Heart left ventricle (tissue), 16 donors: ENCODE data around the gene CUBN. TPM values are rescaled to one million over a fixed set of nuclear protein-coding genes. Genes with fewer than 3 reads are reported as not detected.
A peak's percentile ranks its signal among the peaks of the same experiment; 100 is the strongest.

Experiments used
- ATAC-seq, 4 donors: fragments of 200-7000 bp; cut with Tn5 transposase; one replicate each; pipeline ENCODE4 v1.9.1; 2020 to 2022; ENCODE audit warnings: moderate library complexity in 4 of 4, mild to moderate bottlenecking in 3 of 4, moderate number of reproducible peaks in 1 of 4
- DNase-seq, 5 donors: peaks; one replicate each; pipeline ENCODE4 v3.0.0-alpha.2; 2020
- H3K27ac ChIP-seq, 12 donors: fragments of 200-600 bp; sonication (generic) in 4 of 12; one replicate each; pipeline versions ENCODE4 v1.5.0 to v1.8.0; 2016 to 2022; ENCODE audit warnings: mild to moderate bottlenecking in 2 of 12
- H3K27me3 ChIP-seq, 9 donors: fragments of 200-600 bp; sonication (generic) in 2 of 9; one replicate each; pipeline versions ENCODE4 v1.5.1 to v1.8.0; 2016 to 2022; ENCODE audit warnings: mild to moderate bottlenecking in 3 of 9
- H3K36me3 ChIP-seq, 9 donors: fragments of 200-600 bp; sonication (generic) in 2 of 9; one replicate each; pipeline versions ENCODE4 v1.5.0 to v1.8.0; 2018 to 2022; ENCODE audit warnings: mild to moderate bottlenecking in 2 of 9
- H3K4me1 ChIP-seq, 12 donors: fragments of 200-600 bp; sonication (generic) in 4 of 12; one replicate each; pipeline versions ENCODE4 v1.5.0 to v1.8.0; 2016 to 2022; ENCODE audit warnings: mild to moderate bottlenecking in 3 of 12
- H3K4me3 ChIP-seq, 12 donors: fragments of 200-600 bp; sonication (generic) in 4 of 12; one replicate each; pipeline versions ENCODE4 v1.5.0 to v1.8.0; 2017 to 2022; ENCODE audit warnings: mild to moderate bottlenecking in 9 of 12, moderate library complexity in 4 of 12
- H3K9me3 ChIP-seq, 12 donors: fragments of 200-600 bp; sonication (generic) in 4 of 12; one replicate each; pipeline versions ENCODE4 v1.5.0 to v1.8.0; 2016 to 2022; ENCODE audit warnings: mild to moderate bottlenecking in 1 of 12
- POLR2A ChIP-seq, 2 donors: fragments of 450-650 bp; IDR thresholded peaks; one replicate each; pipeline ENCODE4 v1.6.1; 2017; ENCODE audit warnings: antibody characterized with exemption in 2 of 2, mild to moderate bottlenecking in 2 of 2, moderate library complexity in 2 of 2
- WGBS, 4 donors: extraction: QIAGEN DNeasy Blood & Tissue Kit in 2 of 4; methylation state at CpG; one replicate each; pipeline versions ENCODE4 v1.1.5 to v1.1.7; 2013 to 2018; 5-methylcytosine and 5-hydroxymethylcytosine counted together
- intact Hi-C, 10 donors: fragments of 100-400 bp; cut with DNase I; formaldehyde crosslinking; loops; one replicate each; pipeline versions ENCODE4 v1.11.1 to v1.14.2; 2022
- polyA plus RNA-seq, 2 donors: library from polyadenylated mRNA; stranded (reverse); fragments of 200-250 nt; gene quantifications; one replicate each; pipeline ENCODE4 v1.2.3, GENCODE V29; 2013
- total RNA-seq, 9 donors: library from RNA; depleted of rRNA in 2 of 9; stranded (reverse); fragments of >200 nt in 2 of 9; fragmentation: NEBNext Ultra II Directional in 3 of 9; extraction: Animal tissue kit (Norgen Biotek cat#: 25700) in 3 of 9; gene quantifications; one replicate each; pipeline versions ENCODE4 v1.1.0 to v1.2.4, GENCODE V29; 2016 to 2023
- TF ChIP-seq, protein P1 (sequence below), 12 donors: fragments of 200-600 bp; sonication (generic) in 4 of 12; IDR thresholded peaks; one replicate each; pipeline versions ENCODE4 v1.5.0 to v1.8.0; 2018 to 2022; ENCODE audit warnings: antibody characterized with exemption in 12 of 12, mild to moderate bottlenecking in 5 of 12
- donor health status: ischemic (EF 13 %, LVEDD 7.1; RV severe dilation, severe dysfunction).
- donor health status: healthy with polysubstance abuse.
- donor health status: DM: no; HTN: yes; CAD: no.
- donor health status: DM: no; HTN: no; CAD: no.
- donor health status: ischemic (EF 25% LVEDD 6.9; RV normal size, moderate dysfunction).
- donor health status: ischemic (EF 25% LVEDD 5.7; RV mildly dilated, moderate dysfunction).
- donor health status: healthy.
- donor health status: DM: yes; HTN: yes; CAD: no.
- donor health status: ischemic (EF 35%, LVEDD 5.7; RV mildly dilated, moderate dysfunction).
- donor health status: nonischemic (EF 11% LVEDD 7.7; RV severe dilation, severe dysfunction).
- donor health status: DM: yes; HTN: yes; CAD: no.
- donor health status: PGD.
- donor health status: ischemic (EF 29% LVEDD 5.4; RV normal size, mild dysfunction).
- donor health status: nonischemic (EF 23%, LVEDD 6.1; RV moderate dilation, normal function).

The CUBN gene
- total and polyA plus RNA-seq, 11 donors: 0.07 to 1.5 (median 0.44) TPM

DNA sequence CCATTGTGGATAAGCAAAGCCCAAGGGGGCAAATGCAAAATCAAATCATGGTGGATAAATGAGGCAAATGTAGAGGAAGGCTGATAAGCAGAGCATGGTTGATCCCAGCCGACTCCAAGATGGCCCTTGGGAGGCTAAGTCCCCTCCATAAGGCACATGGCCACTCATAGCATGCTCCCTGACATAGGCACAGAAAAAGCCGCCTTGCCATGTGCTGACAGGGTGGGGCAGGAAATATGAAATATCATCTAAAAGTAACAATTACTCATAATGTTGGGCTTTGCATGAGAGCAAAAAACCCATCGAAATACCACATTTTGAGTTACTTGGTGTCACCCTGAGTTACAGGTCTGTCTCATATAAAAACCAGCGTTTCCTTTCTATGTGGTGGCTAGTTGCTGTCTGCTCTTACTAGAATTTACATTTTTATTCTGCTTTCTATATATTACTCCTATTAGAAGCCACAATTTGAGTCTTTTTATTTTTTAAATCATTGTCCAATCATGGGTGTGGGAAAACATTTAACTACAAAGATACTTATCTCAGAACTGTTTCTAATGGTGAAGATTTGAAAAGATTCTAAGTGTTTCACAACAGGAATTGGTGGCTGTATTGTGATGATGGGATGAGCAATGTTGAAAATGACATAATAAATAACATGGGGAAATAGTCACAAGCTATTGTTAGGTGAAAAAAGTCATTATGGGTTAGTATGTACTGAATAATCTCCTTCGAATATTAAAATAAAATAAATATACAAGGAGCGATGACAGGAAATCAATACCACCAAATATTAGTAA, 102.7 kb downstream of the CUBN start:
- ATAC-seq (no peak), DNase-seq (no peak)
- H3K4me3 ChIP-seq: no peak overlapping the region
- 80 to 84% (median 82%) methylated on average over 6 of the region's 6 CpGs for WGBS, 4 donors
- H3K9me3 ChIP-seq: no peaks in the 10 kb centered on the region
- H3K27ac ChIP-seq: peak overlapping the region in 3 of 12 donors; percentile 56 to 88 (median 64)
- H3K27me3 ChIP-seq: no peaks in the 10 kb centered on the region
- H3K36me3 ChIP-seq: no peaks in the 10 kb centered on the region
- intact Hi-C loops: no loop called here
- H3K4me1 ChIP-seq: peaks cover 3 to 93% (median 41%) of the 10 kb centered on the region in 12 donors
- TF ChIP-seq POLR2A (IDR thresholded peaks at IDR 0.05): no peak
- TF ChIP-seq, protein P1, sequence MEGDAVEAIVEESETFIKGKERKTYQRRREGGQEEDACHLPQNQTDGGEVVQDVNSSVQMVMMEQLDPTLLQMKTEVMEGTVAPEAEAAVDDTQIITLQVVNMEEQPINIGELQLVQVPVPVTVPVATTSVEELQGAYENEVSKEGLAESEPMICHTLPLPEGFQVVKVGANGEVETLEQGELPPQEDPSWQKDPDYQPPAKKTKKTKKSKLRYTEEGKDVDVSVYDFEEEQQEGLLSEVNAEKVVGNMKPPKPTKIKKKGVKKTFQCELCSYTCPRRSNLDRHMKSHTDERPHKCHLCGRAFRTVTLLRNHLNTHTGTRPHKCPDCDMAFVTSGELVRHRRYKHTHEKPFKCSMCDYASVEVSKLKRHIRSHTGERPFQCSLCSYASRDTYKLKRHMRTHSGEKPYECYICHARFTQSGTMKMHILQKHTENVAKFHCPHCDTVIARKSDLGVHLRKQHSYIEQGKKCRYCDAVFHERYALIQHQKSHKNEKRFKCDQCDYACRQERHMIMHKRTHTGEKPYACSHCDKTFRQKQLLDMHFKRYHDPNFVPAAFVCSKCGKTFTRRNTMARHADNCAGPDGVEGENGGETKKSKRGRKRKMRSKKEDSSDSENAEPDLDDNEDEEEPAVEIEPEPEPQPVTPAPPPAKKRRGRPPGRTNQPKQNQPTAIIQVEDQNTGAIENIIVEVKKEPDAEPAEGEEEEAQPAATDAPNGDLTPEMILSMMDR (IDR thresholded peaks at IDR 0.05): no peak

GRCh38 chr10:17025444-17026295, 103.9 kb downstream of the CUBN start:
- WGBS, 4 donors: 62 to 69% (median 65%) methylated on average over 7 of the region's 7 CpGs
- intact Hi-C loops: no loop called here

GRCh38 chr10:17024461-17024860, 105.2 kb downstream of the CUBN start:
- DNase-seq (no peak), ATAC-seq (no peak)
- Histone ChIP-seq H3K27me3 (no peaks in the 10 kb centered on the region), H3K4me3 (no peak overlapping the region), H3K36me3 (no peaks in the 10 kb centered on the region), H3K4me1 (peaks cover 3 to 76% (median 32%) of the 10 kb centered on the region in 12 donors), H3K9me3 (no peaks in the 10 kb centered on the region), H3K27ac (peak overlapping the region in 10 of 12 donors; percentile 14 to 88 (median 60))
- intact Hi-C loops: no loop called here
- WGBS, 4 donors: 96 to 98% (median 96%) methylated on average over 4 of the region's 4 CpGs
- TF ChIP-seq, protein P1 (IDR thresholded peaks at IDR 0.05): no peak
- no peak for TF ChIP-seq POLR2A (IDR thresholded peaks at IDR 0.05)

More at GRCh38 chr10:17025444-17026295, 103.9 kb downstream of the CUBN start:
- H3K27me3 ChIP-seq: no peaks in the 10 kb centered on the region
- peak in 3 of 4 donors; percentile 53 to 79 (median 69) for ATAC-seq
- DNase-seq: peak in 1 of 5 donors; percentile 61
- no peak for TF ChIP-seq POLR2A (IDR thresholded peaks at IDR 0.05)
- TF ChIP-seq, protein P1 (IDR thresholded peaks at IDR 0.05): no peak
- H3K9me3 ChIP-seq: no peaks in the 10 kb centered on the region
- no peak overlapping the region for H3K4me3 ChIP-seq
- H3K36me3 ChIP-seq: no peaks in the 10 kb centered on the region
- H3K27ac ChIP-seq: peak overlapping the region in 11 of 12 donors; percentile 9 to 88 (median 54)
- H3K4me1 ChIP-seq: peaks cover 3 to 88% (median 41%) of the 10 kb centered on the region in 12 donors
